Peyer's patch (tissue), 4 donors: ENCODE data around the gene ANKRD28. TPM values are rescaled to one million over a fixed set of nuclear protein-coding genes. Genes with fewer than 3 reads are reported as not detected.
"Not testable (repeated sequence)": the region's sequence is repeated elsewhere in the genome, so short reads cannot be mapped to it uniquely, and the experiment has no call there.

Experiments used
- DNase-seq, 3 donors: peaks; one replicate each; pipeline ENCODE4 v3.0.0-alpha.2; 2017 to 2019
- H3K27ac ChIP-seq, 4 donors: fragments of 200-600 bp; sonication (generic); one replicate each; pipeline ENCODE4 v1.5.1; 2016 to 2019
- H3K27me3 ChIP-seq, 2 donors: fragments of 200-600 bp; sonication (generic); one replicate each; pipeline ENCODE4 v1.5.1; 2019
- H3K36me3 ChIP-seq, 3 donors: fragments of 200-600 bp; sonication (generic); one replicate each; pipeline ENCODE4 v1.5.1; 2016 to 2019
- H3K4me1 ChIP-seq, 4 donors: fragments of 200-600 bp; sonication (generic); one replicate each; pipeline ENCODE4 v1.5.1; 2016 to 2019
- H3K4me3 ChIP-seq, 4 donors: fragments of 200-600 bp; sonication (generic); 1 replicate in 3 of 4; 2 replicates in 1 of 4; pipeline ENCODE4 v1.5.1; 2016 to 2019; ENCODE audit warnings: mild to moderate bottlenecking in 1 of 4
- H3K9me3 ChIP-seq, 4 donors: fragments of 200-600 bp; sonication (generic); one replicate each; pipeline ENCODE4 v1.5.1; 2016 to 2019; ENCODE audit warnings: mild to moderate bottlenecking in 1 of 4
- POLR2A ChIP-seq, 2 donors: fragments of 450-650 bp; IDR thresholded peaks; one replicate each; pipeline ENCODE4 v1.5.1; 2017; ENCODE audit warnings: antibody characterized with exemption in 2 of 2, mild to moderate bottlenecking in 2 of 2, moderate library complexity in 2 of 2
- small RNA-seq, 2 donors: library from RNA; depleted of rRNA; stranded (forward); fragments of <200 nt; gene quantifications; one replicate each; pipeline ENCODE3, GENCODE V24; 2016
- total RNA-seq, 4 donors: library from RNA; depleted of rRNA; stranded (reverse); fragments of >200 nt; gene quantifications; one replicate each; pipeline ENCODE4 v1.1.0, GENCODE V29; 2016
- TF ChIP-seq, protein P1 (sequence below), 6 experiments: fragments of 450-650 bp in 4 of 6; fragments of 200-600 bp in 2 of 6; sonication (generic) in 1 of 6; IDR thresholded peaks; one replicate each; pipeline ENCODE4 v1.5.1; 2017 to 2019; ENCODE audit warnings: antibody characterized with exemption in 6 of 6, mild to moderate bottlenecking in 3 of 6, moderate library complexity in 1 of 6

ANKRD28 gene
- total RNA-seq, 4 donors from 2014 or later, result 45.4 to 83.3 (median 46.4) TPM

DNA sequence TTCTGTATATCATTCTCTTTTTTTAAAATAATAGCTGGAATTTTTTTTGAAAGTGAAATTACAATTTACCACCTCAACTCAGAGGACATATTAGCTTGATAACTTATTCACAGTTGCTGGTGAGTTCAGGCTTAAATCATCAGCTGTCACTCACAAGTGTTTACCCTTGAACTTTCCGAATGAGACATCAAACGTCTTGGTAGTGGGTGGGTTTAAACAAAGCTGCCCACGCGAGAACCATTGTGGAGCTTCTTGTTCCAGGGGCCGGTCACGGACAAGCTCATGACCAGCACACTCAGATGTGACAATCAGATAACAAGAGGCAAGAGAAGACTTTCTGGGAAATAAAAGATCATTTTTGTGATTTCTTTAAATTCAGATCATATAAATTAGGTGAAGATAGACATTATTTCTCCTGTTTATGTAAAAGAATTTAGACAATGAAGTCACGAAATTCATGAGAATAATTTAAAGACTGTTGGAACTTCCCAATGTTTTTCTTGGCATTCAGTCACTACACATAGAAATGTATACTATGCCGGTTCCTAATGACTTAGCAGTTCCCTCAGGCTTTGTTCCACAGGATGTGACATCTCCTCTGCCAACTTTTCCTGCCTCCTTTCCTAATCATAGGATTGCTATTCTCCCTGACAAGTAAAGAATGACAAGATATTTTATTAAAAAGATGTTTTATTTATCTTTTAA, 167.0 kb downstream of the ANKRD28 start:
- H3K4me1 ChIP-seq, result peaks cover 0 to 18% (median 0%) of the 10 kb centered on the region in 4 donors
- peak overlapping the region in 2 of 4 donors; percentile 11 to 15 for H3K27ac ChIP-seq
- TF ChIP-seq, protein P1, sequence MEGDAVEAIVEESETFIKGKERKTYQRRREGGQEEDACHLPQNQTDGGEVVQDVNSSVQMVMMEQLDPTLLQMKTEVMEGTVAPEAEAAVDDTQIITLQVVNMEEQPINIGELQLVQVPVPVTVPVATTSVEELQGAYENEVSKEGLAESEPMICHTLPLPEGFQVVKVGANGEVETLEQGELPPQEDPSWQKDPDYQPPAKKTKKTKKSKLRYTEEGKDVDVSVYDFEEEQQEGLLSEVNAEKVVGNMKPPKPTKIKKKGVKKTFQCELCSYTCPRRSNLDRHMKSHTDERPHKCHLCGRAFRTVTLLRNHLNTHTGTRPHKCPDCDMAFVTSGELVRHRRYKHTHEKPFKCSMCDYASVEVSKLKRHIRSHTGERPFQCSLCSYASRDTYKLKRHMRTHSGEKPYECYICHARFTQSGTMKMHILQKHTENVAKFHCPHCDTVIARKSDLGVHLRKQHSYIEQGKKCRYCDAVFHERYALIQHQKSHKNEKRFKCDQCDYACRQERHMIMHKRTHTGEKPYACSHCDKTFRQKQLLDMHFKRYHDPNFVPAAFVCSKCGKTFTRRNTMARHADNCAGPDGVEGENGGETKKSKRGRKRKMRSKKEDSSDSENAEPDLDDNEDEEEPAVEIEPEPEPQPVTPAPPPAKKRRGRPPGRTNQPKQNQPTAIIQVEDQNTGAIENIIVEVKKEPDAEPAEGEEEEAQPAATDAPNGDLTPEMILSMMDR (IDR thresholded peaks at IDR 0.05), result no peak
- TF ChIP-seq POLR2A (IDR thresholded peaks at IDR 0.05), result no peak
- H3K36me3 ChIP-seq, result no peaks in the 10 kb centered on the region
- no peaks in the 10 kb centered on the region for H3K27me3 ChIP-seq
- no peak for DNase-seq
- H3K4me3 ChIP-seq, result peak overlapping the region in 1 of 4 donors; percentile 30
- no peaks in the 10 kb centered on the region for H3K9me3 ChIP-seq

DNA sequence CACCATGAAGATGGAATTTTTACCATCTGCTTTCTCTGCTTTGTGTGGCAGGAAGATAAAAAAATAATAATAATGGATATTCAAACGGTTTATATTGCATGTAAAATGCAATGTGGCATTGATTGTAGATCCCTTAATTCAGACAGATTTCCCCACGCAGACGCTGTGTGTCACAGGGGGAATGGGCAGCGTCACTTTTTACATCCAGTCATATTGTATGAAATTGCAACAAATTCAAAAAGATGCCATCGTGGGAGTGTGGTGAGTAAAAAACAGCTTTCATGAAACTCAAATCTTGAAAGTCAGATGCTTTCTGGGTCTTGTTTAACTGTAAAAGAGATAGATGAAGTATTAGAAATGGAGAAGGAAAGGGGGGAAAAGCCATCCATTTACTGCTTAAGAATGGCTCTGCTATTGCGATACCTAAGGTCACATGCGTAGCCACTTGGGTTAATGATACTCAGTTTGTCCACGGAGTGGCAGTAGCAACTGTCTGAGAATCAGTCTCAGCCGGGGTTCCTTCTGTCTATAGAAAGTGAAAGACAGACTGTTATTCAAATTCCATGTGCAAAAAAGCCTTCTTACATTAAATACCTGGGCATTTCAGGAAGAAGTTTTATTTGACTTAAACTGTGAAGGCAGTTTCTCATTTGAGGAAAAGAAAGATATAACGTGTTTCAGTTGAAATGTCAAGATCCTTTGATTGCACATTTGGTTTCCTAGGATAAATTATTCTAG, 167.8 kb downstream of the ANKRD28 start:
- Histone ChIP-seq H3K27ac (peak overlapping the region in 2 of 4 donors; percentile 11 to 15), H3K36me3 (no peaks in the 10 kb centered on the region), H3K4me3 (peak overlapping the region in 1 of 4 donors; percentile 30), H3K27me3 (no peaks in the 10 kb centered on the region), H3K9me3 (no peaks in the 10 kb centered on the region), H3K4me1 (peaks cover 0 to 18% (median 0%) of the 10 kb centered on the region in 4 donors)
- peak in 2 of 3 donors; percentile 57 to 87 for DNase-seq
- TF ChIP-seq, protein P1 (IDR thresholded peaks at IDR 0.05), result peak; percentile 53 to 92 (median 82)
- TF ChIP-seq POLR2A (IDR thresholded peaks at IDR 0.05), result no peak

DNA sequence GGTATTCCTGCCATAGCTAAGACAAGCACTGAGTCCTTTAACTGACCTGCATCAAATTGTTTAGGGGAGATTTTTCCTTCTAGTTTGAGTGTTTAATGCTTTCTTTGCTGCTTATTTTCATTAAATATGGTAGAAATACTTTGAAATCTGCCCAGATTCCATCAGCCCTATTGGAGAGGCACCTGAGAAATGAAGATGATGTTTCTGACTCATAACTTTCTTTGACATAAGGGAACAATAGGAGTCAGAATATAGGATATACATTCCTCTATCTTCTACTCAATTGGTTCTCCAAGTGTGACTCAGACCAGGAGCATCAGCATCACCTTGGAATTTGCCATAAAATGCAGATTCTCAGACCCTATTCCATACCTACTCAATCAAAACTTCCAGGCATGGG, 168.8 kb downstream of the ANKRD28 start:
- Histone ChIP-seq H3K27ac (no peak overlapping the region), H3K36me3 (no peaks in the 10 kb centered on the region), H3K4me3 (no peak overlapping the region), H3K9me3 (no peaks in the 10 kb centered on the region), H3K27me3 (no peaks in the 10 kb centered on the region), H3K4me1 (peaks cover 0 to 11% (median 0%) of the 10 kb centered on the region in 4 donors)
- TF ChIP-seq, protein P1 (IDR thresholded peaks at IDR 0.05), result no peak
- TF ChIP-seq POLR2A (IDR thresholded peaks at IDR 0.05), result no peak
- no peak for DNase-seq

DNA sequence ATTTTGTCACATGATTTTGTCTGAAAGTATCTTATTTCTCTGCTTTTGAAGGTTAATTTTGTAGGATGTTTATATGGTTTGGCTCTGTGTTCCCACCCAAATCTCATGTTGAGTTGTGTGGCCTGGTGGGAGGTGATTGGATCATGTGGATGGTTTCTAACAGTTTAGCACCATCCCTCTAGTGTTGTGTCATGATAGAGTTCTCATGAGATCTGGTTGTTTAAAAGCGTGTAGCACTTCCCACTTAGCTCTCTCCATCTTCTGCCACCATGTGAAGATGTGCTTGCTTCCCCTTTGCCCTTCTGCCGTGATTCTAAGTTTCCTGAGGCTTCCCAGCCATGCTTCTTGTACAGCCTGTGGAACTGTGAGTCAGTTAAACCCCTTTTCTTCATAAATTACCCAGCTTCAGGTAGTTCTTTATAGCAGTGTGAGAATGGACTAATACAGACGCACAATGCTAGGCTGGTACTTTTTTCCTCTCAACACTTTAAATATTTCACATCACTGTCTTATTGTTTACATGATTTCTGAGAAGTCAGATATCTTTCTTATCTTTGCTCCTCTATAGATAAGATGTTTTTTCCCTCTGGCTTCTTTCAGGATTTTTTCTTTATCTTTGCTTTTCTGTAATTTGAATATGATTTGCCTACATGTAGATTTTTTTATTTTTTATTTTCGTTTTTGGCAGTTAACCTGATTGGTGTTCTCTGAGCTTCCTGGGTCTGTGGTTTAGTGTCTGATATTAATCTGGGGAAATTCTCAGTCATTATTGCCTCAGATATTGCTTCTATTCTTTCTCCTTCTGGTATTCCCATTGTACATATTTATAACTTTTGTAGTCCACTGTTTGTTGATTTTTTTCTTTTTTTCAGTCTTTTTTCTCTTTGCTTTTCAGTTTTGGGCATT, 174.0 kb downstream of the ANKRD28 start:
- H3K4me1 ChIP-seq, result no peaks in the 10 kb centered on the region
- DNase-seq, result no peak
- H3K36me3 ChIP-seq, result no peaks in the 10 kb centered on the region
- no peak overlapping the region for H3K4me3 ChIP-seq
- no peaks in the 10 kb centered on the region for H3K27me3 ChIP-seq
- H3K9me3 ChIP-seq, result peaks cover 0 to 16% (median 3%) of the 10 kb centered on the region in 4 donors
- H3K27ac ChIP-seq, result no peak overlapping the region
- TF ChIP-seq POLR2A (IDR thresholded peaks at IDR 0.05), result no peak
- TF ChIP-seq, protein P1 (IDR thresholded peaks at IDR 0.05), result no peak

DNA sequence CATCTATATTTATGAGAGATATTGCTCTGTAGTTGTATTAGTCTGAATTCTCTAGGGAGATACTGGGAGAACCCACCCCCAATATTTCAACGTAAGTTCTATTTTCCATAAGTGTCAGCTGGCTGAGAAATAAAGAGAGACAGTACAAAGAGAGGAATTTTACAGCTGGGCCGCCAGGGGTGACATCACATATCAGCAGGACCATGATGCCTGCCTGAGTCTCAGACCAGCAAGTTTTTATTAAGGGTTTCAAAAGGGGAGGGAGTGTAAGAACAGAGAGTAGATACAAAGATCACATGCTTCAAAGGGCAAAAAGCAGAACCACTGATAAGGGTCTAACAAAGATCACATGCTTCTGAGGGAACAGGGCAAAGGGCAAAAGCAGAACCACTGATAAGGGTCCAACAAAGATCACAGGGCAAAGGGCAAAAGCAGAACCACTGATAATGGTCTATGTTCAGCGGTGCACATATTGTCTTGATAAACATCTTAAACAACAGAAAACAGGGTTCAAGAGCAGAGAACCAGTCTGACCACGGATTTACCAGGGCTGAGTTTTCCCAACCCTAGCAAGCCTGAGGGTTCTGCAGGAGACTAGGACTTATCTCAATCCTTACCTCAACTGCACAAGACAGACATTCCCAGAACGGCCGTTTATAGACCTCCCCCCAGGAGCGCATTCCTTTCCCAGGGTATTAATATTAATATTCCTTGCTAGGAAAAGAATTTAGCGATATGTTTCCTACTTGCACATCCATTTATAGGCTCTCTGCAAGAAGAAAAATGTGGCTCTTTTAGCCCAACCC, 177.9 kb downstream of the ANKRD28 start:
- H3K27me3 ChIP-seq, H3K4me1 ChIP-seq, H3K4me3 ChIP-seq, H3K36me3 ChIP-seq: not testable (repeated sequence)
- DNase-seq, result peak in 1 of 3 donors; percentile 54
- Histone ChIP-seq H3K27ac (peak overlapping the region in 2 of 4 donors; percentile 33 to 39), H3K9me3 (peaks cover 0 to 16% (median 3%) of the 10 kb centered on the region in 4 donors)

Small RNA genes lying within 50 kb of the gene (small RNA-seq; reads per million reads assigned to genes)
- gene MIR3134 (0 reads per million in 2 donors), gene RN7SL4P (0 reads per million in 2 donors)

Other genes starting within 250 kb of the ANKRD28 start
- 10 to 100 TPM; 22.5 to 50.1 (median 33.0) TPM for gene HACL1, start 196.4 kb downstream of the ANKRD28 start, total RNA-seq
- gene BTD, start 196.2 kb downstream of the ANKRD28 start, total RNA-seq, result 10 to 100 TPM in 3 of 4 donors, 1 to 10 TPM in 1; 9.1 to 88.4 (median 59.9) TPM